Right lobe of liver (tissue), 6 donors: ENCODE measurements around the gene PBLD. TPM values are rescaled to one million over a fixed set of nuclear protein-coding genes. Genes with fewer than 3 reads are reported as not detected.
"Not testable (repeated sequence)": the region's sequence is repeated elsewhere in the genome, so short reads cannot be mapped to it uniquely, and the experiment has no call there.

ENCODE experiments used
- ATAC-seq, 4 donors: fragments of 200-7000 bp; cut with Tn5 transposase; one replicate each; pipeline ENCODE4 v1.9.1; 2020; ENCODE audit warnings: mild to moderate bottlenecking in 4 of 4, moderate library complexity in 4 of 4
- DNase-seq, 3 donors: peaks; one replicate each; pipeline ENCODE4 v3.0.0-alpha.2; 2020
- H3K27ac ChIP-seq, 3 donors: fragments of 200-600 bp; one replicate each; pipeline ENCODE4 v1.8.0; 2022
- H3K27me3 ChIP-seq, 2 donors: fragments of 200-600 bp; one replicate each; pipeline ENCODE4 v1.8.0; 2022
- H3K36me3 ChIP-seq, 4 donors: fragments of 200-600 bp; sonication (generic) in 1 of 4; one replicate each; pipeline versions ENCODE4 v1.5.1 to v1.8.0; 2017 to 2022; ENCODE audit warnings: control low read depth in 1 of 4
- H3K4me1 ChIP-seq, 4 donors: fragments of 200-600 bp; sonication (generic) in 1 of 4; one replicate each; pipeline versions ENCODE4 v1.5.1 to v1.8.0; 2017 to 2022; ENCODE audit warnings: control low read depth in 1 of 4
- H3K4me3 ChIP-seq, 3 donors: fragments of 200-600 bp; one replicate each; pipeline ENCODE4 v1.8.0; 2022
- H3K9me3 ChIP-seq, 4 donors: fragments of 200-600 bp; sonication (generic) in 1 of 4; one replicate each; pipeline versions ENCODE4 v1.5.1 to v1.8.0; 2017 to 2022; ENCODE audit warnings: control low read depth in 1 of 4
- POLR2A ChIP-seq: fragments of 450-650 bp; IDR thresholded peaks from one replicate; pipeline ENCODE4 v1.6.1; 2017; ENCODE audit warnings: antibody characterized with exemption, mild to moderate bottlenecking
- WGBS: methylation state at CpG from one replicate; pipeline ENCODE4 v1.1.6; 2018; ENCODE audit warnings: low coverage, low lambda C conversion rate; ENCODE audit not compliant: insufficient coverage; ENCODE audit errors: missing lambda C conversion rate; 5-methylcytosine and 5-hydroxymethylcytosine counted together
- intact Hi-C, 2 donors: fragments of 100-400 bp; cut with DNase I; formaldehyde crosslinking; loops; one replicate each; pipeline versions ENCODE4 v1.11.2 to v1.14.1; 2022
- total RNA-seq, 6 experiments: library from RNA; depleted of rRNA in 2 of 6; stranded (reverse); fragments of >200 nt in 2 of 6; fragmentation: NEBNext Ultra II Directional in 3 of 6; extraction: Animal tissue kit (Norgen Biotek cat#: 25700) in 3 of 6; gene quantifications; one replicate each; pipeline versions ENCODE4 v1.1.0 to v1.2.4, GENCODE V29; 2016 to 2023
- TF ChIP-seq, protein P1 (sequence below), 4 donors: fragments of 200-600 bp in 3 of 4; fragments of 450-650 bp in 1 of 4; IDR thresholded peaks; one replicate each; pipeline versions ENCODE4 v1.5.1 to v1.8.0; 2016 to 2022; ENCODE audit warnings: antibody characterized with exemption in 4 of 4, mild to moderate bottlenecking in 2 of 4
- donor health status: DM: no; HTN: yes; CAD: no.
- donor health status: DM: no; HTN: no; CAD: no.
- donor health status: DM: no; HTN: no; CAD: no.
- donor health status: DM: no; HTN: yes; CAD: no.
- donor health status: DM: no; HTN: yes; CAD: no.

Gene PBLD
- total RNA-seq, 6 experiments from 2014 or later: 45.5 to 162 (median 129) TPM

DNA sequence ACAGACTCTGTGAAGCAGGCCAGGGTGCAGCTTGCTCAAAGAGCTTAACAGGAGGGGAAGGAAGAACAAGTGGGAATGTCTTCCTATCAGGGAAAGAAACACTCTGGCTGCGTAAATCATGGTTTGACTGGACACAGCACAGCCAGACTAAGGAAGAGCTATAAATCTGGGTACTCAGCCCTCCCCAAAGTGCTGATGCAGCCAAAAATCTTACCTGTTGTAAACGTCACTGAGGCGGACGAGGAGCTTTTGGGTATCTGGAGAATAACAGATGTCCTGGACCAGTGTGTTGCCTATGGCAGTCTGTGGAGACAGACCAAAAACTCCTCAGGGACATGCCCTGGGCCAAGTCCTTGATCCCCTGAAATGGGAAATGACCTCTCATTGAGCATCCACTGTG lies 44.0 kb downstream of the PBLD start:
- Histone ChIP-seq H3K4me3 (no peak overlapping the region), H3K4me1 (no peaks in the 10 kb centered on the region), H3K9me3 (no peaks in the 10 kb centered on the region), H3K27ac (no peak overlapping the region), H3K27me3 (no peaks in the 10 kb centered on the region), H3K36me3 (peaks cover 0 to 72% (median 32%) of the 10 kb centered on the region in 4 donors)
- DNase-seq: no peak
- no peak for TF ChIP-seq POLR2A
- TF ChIP-seq, protein P1, sequence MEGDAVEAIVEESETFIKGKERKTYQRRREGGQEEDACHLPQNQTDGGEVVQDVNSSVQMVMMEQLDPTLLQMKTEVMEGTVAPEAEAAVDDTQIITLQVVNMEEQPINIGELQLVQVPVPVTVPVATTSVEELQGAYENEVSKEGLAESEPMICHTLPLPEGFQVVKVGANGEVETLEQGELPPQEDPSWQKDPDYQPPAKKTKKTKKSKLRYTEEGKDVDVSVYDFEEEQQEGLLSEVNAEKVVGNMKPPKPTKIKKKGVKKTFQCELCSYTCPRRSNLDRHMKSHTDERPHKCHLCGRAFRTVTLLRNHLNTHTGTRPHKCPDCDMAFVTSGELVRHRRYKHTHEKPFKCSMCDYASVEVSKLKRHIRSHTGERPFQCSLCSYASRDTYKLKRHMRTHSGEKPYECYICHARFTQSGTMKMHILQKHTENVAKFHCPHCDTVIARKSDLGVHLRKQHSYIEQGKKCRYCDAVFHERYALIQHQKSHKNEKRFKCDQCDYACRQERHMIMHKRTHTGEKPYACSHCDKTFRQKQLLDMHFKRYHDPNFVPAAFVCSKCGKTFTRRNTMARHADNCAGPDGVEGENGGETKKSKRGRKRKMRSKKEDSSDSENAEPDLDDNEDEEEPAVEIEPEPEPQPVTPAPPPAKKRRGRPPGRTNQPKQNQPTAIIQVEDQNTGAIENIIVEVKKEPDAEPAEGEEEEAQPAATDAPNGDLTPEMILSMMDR (IDR thresholded peaks at IDR 0.05): no peak
- no peak for ATAC-seq
- 100% methylated on average over 1 of the region's 4 CpGs for WGBS
- intact Hi-C loops: no loop called here

DNA sequence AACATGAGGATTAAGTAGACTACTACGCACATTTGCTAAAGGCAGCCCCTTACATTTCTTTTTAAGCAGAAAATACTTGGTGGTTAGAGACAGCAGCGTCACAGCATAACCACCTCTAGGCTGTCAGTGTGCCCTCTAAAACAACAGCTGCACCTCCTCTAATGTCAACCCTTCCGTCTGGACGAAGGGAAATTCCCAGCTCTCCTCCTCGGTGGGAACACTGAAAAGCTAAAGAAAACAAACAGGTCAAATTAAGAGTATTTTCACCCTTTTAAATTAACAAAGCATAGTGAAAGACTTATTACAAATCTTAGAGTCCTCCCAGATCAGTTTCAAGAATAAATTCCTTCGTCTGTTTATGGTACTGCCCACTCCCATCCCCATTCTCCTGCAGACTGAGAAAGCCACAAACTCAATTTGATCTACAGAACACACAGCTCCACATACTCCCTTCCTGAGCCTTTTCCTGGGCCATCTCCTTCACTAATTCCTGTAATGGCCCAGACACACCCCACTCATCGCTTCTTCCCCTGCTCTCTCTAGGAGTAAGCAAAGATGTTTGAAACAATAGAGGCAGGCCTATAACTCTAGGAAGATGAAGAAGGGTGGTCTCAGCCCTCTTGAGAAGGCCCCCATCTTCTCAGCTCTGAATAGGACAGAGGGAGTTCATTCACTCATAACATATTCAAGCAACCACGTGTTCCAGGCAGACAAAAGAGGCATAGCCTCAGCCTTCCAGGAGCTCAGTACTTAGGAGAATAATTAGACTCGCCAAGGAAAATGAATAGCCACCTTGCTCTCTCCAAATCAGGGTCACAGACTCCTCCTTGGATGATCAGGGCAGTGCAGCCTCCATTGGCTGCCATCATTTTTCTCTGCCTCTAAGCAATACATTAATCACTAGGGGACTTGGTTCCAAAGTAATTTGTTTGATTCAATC lies 48.4 kb downstream of the PBLD start:
- TF ChIP-seq POLR2A: no peak
- TF ChIP-seq, protein P1 (IDR thresholded peaks at IDR 0.05): no peak
- Histone ChIP-seq H3K27ac (no peak overlapping the region), H3K27me3 (no peaks in the 10 kb centered on the region), H3K4me1 (no peaks in the 10 kb centered on the region), H3K9me3 (no peaks in the 10 kb centered on the region), H3K4me3 (no peak overlapping the region), H3K36me3 (peaks cover 0 to 69% (median 27%) of the 10 kb centered on the region in 4 donors)
- 71% methylated on average over 9 of the region's 9 CpGs for WGBS
- intact Hi-C loops: no loop called here
- ATAC-seq (peak in 1 of 4 donors; percentile 6), DNase-seq (no peak)

DNA sequence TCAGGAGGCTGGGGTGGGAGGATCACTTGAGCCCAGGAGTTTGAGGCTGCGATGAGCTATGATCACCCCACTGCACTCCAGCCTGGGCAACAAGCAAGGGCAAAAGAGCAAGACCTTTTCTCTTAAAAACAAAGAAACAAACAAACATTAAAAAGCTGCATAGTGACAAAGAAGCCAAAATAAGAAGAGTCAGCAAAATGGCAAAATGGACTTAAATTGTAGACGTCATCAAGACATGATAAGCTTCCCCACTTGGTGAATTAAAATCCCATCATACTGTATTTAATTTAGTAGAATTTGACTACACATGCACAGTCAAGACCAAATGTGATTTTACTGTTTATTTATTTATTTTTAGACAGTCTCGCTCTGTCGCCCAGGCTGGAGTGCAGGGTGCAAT lies 52.0 kb downstream of the PBLD start:
- H3K27ac ChIP-seq: no peak overlapping the region
- ATAC-seq (no peak), DNase-seq (no peak)
- H3K36me3 ChIP-seq: peaks cover 0 to 38% (median 17%) of the 10 kb centered on the region in 4 donors
- TF ChIP-seq POLR2A: no peak
- TF ChIP-seq, protein P1 (IDR thresholded peaks at IDR 0.05): no peak
- H3K4me1 ChIP-seq: no peaks in the 10 kb centered on the region
- H3K4me3 ChIP-seq: no peak overlapping the region
- no peaks in the 10 kb centered on the region for H3K9me3 ChIP-seq
- WGBS: 91% methylated on average over 4 of the region's 4 CpGs
- intact Hi-C loops: no loop called here
- no peaks in the 10 kb centered on the region for H3K27me3 ChIP-seq

DNA sequence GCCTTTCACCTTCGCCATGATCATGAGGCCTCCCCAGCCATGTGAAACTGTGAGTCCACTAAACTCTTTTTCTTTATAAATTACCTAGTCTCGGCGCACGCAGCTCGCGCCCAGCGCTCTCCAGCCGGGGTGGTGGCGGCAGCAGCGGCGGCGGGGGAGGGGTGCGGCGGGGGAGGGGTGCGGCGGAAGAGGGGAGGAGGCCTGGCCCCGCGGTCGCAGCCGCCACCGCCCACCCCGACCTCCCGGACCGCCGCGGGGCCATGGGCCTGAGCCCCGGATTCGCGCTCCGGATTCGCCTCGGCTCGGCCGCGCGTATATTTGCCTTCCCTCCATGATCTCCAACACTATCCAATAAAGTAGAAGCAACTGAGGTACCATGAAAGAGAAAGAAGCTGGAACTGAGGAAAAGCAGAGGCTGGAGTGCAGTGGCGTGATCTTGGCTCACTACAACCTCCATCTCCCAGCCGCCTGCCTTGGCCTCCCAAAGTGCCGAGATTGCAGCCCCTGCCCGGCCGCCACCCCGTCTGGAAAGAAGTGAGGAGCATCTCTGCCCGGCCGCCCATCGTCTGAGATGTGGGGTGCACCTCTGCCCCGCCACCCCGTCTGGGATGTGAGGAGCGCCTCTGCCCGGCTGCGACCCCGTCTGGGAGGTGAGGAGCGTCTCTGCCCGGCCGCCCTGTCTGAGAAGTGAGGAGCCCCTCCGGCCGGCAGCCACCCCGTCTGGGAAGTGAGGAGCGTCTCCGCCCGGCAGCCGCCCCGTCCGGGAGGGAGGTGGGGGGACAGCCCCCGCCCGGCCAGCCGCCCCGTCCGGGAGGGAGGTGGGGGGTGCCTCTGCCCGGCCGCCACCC lies 53.6 kb downstream of the PBLD start:
- ATAC-seq: peak in 1 of 4 donors; percentile 28
- H3K27me3 ChIP-seq, intact Hi-C loops, H3K4me3 ChIP-seq, H3K27ac ChIP-seq, DNase-seq, H3K9me3 ChIP-seq, H3K4me1 ChIP-seq: not testable (repeated sequence)
- WGBS: 93% methylated on average over 17 of the region's 70 CpGs
- H3K36me3 ChIP-seq: peaks cover 0 to 27% (median 10%) of the 10 kb centered on the region in 4 donors

DNA sequence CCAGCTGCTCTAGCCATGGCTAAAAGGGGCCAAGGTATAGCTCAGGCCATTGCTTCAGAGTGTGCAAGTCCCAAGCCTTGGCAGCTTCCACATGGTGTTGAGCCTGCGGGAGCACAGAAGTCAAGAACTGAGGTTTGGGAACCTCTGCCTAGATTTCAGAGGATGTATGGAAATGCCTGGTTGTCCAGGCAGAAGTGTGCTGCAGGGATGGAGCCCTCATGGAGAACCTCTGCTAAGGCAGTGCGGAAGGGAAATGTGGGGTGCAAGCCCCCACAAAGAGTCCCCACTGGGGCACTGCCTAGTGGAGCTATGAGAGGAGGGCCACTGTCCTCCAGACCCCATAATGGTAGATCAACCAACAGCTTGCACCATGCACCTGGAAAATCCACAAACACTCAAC lies 54.9 kb downstream of the PBLD start:
- peaks cover 0 to 16% (median 4%) of the 10 kb centered on the region in 4 donors for H3K36me3 ChIP-seq
- H3K9me3 ChIP-seq, ATAC-seq, H3K4me3 ChIP-seq, DNase-seq, intact Hi-C loops, H3K27ac ChIP-seq, H3K27me3 ChIP-seq, H3K4me1 ChIP-seq: not testable (repeated sequence)
- whole genome bisulfite sequencing: no CpG with 5 or more reads among the region's 2 CpGs
